PC-3 (cell line): ENCODE measurements around the gene USP1. TPM values are rescaled to one million over a fixed set of nuclear protein-coding genes. Genes with fewer than 3 reads are reported as not detected.
A peak's percentile ranks its signal among the peaks of the same experiment; 100 is the strongest.

Experiments used
- ATAC-seq: fragments of 200-7000 bp; cut with Tn5 transposase; 2 replicates; pipeline ENCODE4 v1.9.1; 2020; ENCODE audit warnings: mild to moderate bottlenecking, moderate library complexity
- BruUV-seq: library from RNA; stranded (reverse); fragments of 400-500 nt; replicated peaks from 2 replicates; lab custom pipeline; 2021; lab: Mats Ljungman, UMichigan
- CTCF ChIA-PET: fragments of 300-600 bp; sonication (Branson Sonifier 250); formaldehyde crosslinking; loops from one replicate; lab custom pipeline; 2022; ENCODE audit warnings: antibody characterized with exemption; lab: Charles Lee
- POLR2A ChIA-PET: fragments of 300-600 bp; sonication (Branson Sonifier 250); formaldehyde crosslinking; loops from one replicate; lab custom pipeline; 2022; ENCODE audit warnings: antibody characterized with exemption; ENCODE audit not compliant: unreplicated experiment; lab: Charles Lee
- DNase-seq: peaks from one replicate; pipeline ENCODE4 v3.0.0-alpha.2; 2015
- H2AFZ ChIP-seq: fragments of 300-600 bp; sonication (generic); 2 replicates; pipeline ENCODE4 v1.6.0; 2016; ENCODE audit warnings: antibody characterized with exemption, low read length
- H3F3A ChIP-seq: fragments of 300-600 bp; sonication (generic); one replicate; pipeline ENCODE4 v1.6.0; 2017; ENCODE audit warnings: antibody characterized with exemption, low read length, control low read depth, mild to moderate bottlenecking; ENCODE audit not compliant: unreplicated experiment
- H3K27ac ChIP-seq: fragments of 300-600 bp; sonication (generic); 2 replicates; pipeline ENCODE4 v1.5.1; 2016; ENCODE audit warnings: mild to moderate bottlenecking, low read length
- H3K27me3 ChIP-seq: fragments of 300-600 bp; sonication (generic); 2 replicates; pipeline ENCODE4 v1.6.1; 2016; ENCODE audit warnings: low read length, mixed read lengths
- H3K36me3 ChIP-seq: fragments of 300-600 bp; sonication (generic); 2 replicates; pipeline ENCODE4 v1.6.1; 2016; ENCODE audit warnings: low read depth, mixed run types, low read length, mixed read lengths
- H3K4me1 ChIP-seq: fragments of 300-600 bp; sonication (generic); 2 replicates; pipeline ENCODE4 v1.5.1; 2016; ENCODE audit warnings: low read length; ENCODE audit not compliant: insufficient read depth
- H3K4me2 ChIP-seq: fragments of 300-600 bp; sonication (generic); 2 replicates; pipeline ENCODE4 v1.6.0; 2016; ENCODE audit warnings: low read length
- H3K4me3 ChIP-seq: fragments of 300-600 bp; sonication (generic); 2 replicates; pipeline ENCODE4 v1.5.1; 2016; ENCODE audit warnings: mild to moderate bottlenecking, low read length, mixed read lengths
- H3K79me2 ChIP-seq: fragments of 300-600 bp; sonication (generic); 2 replicates; pipeline ENCODE4 v1.6.1; 2017; ENCODE audit warnings: low read length, mixed read lengths
- H3K9ac ChIP-seq: fragments of 300-600 bp; sonication (generic); 2 replicates; pipeline ENCODE4 v1.6.0; 2016; ENCODE audit warnings: mild to moderate bottlenecking, low read length
- H3K9me2 ChIP-seq: fragments of 300-600 bp; sonication (generic); replicated peaks from 2 replicates; pipeline ENCODE4 v1.6.1; 2016; ENCODE audit warnings: mixed run types, low read length, mixed read lengths
- H3K9me3 ChIP-seq: fragments of 300-600 bp; sonication (generic); 2 replicates; pipeline ENCODE4 v1.6.1; 2016; ENCODE audit warnings: low read length, mixed read lengths
- H4K20me1 ChIP-seq: fragments of 300-600 bp; sonication (generic); 2 replicates; pipeline ENCODE4 v1.6.1; 2016; ENCODE audit warnings: low read length, mixed read lengths
- EZH2 ChIP-seq: fragments of 300-600 bp; sonication (generic); IDR thresholded peaks from one replicate; pipeline ENCODE4 v1.6.1; 2017; ENCODE audit warnings: antibody characterized with exemption, mild to moderate bottlenecking, low read length; ENCODE audit not compliant: unreplicated experiment
- EZH2phosphoT487 ChIP-seq: fragments of 300-600 bp; sonication (generic); IDR thresholded peaks from 2 replicates; pipeline ENCODE4 v1.6.1; 2018; ENCODE audit warnings: mild to moderate bottlenecking, antibody characterized with exemption, low read length, borderline replicate concordance
- intact Hi-C: fragments of 100-400 bp; cut with micrococcal nuclease; formaldehyde crosslinking; loops from 2 replicates; pipeline ENCODE4 v1.9.0; 2023
- total RNA-seq: library from RNA; depleted of rRNA; stranded (reverse); fragments of >200 nt; gene quantifications from 2 replicates; pipeline ENCODE4 v1.2.3, GENCODE V29; 2014
- TF ChIP-seq, protein P1 (sequence below): fragments of 300-600 bp; sonication (generic); conservative IDR thresholded peaks from 2 replicates; pipeline ENCODE4 v1.5.1; 2017; ENCODE audit warnings: antibody characterized with exemption, low read depth, mild to moderate bottlenecking, low read length

Gene USP1
- total RNA-seq, 1 experiment from 2014 or later: 42.6 TPM

GRCh38 chr1:62448221-62448933 lies 11.5 kb downstream of the USP1 start:
- H3F3A ChIP-seq: no peaks in the 10 kb centered on the region
- ATAC-seq: no peak

GRCh38 chr1:62450301-62450700 lies 13.5 kb downstream of the USP1 start:
- H3F3A ChIP-seq: no peaks in the 10 kb centered on the region
- H3K9me3 ChIP-seq: no peaks in the 10 kb centered on the region
- TF ChIP-seq EZH2 (no peak), EZH2phosphoT487 (no peak)
- TF ChIP-seq, protein P1, sequence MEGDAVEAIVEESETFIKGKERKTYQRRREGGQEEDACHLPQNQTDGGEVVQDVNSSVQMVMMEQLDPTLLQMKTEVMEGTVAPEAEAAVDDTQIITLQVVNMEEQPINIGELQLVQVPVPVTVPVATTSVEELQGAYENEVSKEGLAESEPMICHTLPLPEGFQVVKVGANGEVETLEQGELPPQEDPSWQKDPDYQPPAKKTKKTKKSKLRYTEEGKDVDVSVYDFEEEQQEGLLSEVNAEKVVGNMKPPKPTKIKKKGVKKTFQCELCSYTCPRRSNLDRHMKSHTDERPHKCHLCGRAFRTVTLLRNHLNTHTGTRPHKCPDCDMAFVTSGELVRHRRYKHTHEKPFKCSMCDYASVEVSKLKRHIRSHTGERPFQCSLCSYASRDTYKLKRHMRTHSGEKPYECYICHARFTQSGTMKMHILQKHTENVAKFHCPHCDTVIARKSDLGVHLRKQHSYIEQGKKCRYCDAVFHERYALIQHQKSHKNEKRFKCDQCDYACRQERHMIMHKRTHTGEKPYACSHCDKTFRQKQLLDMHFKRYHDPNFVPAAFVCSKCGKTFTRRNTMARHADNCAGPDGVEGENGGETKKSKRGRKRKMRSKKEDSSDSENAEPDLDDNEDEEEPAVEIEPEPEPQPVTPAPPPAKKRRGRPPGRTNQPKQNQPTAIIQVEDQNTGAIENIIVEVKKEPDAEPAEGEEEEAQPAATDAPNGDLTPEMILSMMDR: no peak
- H3K4me1 ChIP-seq: peaks cover 6% of the 10 kb centered on the region; the same call in 1 of the 2 replicates
- BruUV-seq: no TSS peak
- ATAC-seq: no peak
- H3K9me2 ChIP-seq: no peaks in the 10 kb centered on the region
- intact Hi-C loops: no loop called here
- peaks cover 8% of the 10 kb centered on the region; the same call in 1 of the 2 replicates for H3K79me2 ChIP-seq
- H2AFZ ChIP-seq: no peak overlapping the region
- CTCF ChIA-PET: interaction anchor here (0.6 kb wide), 2 partner anchors 34 to 43 kb away, joined by 3 read pairs; no protein-coding TSS in a partner anchor
- no peak overlapping the region for H3K27ac ChIP-seq
- no peaks in the 10 kb centered on the region for H3K27me3 ChIP-seq
- H3K9ac ChIP-seq: no peak overlapping the region
- no peak for DNase-seq
- H3K4me2 ChIP-seq: no peak overlapping the region
- no peak overlapping the region for H3K4me3 ChIP-seq
- peaks cover 64% of the 10 kb centered on the region for H3K36me3 ChIP-seq
- POLR2A ChIA-PET: interaction anchor here (0.6 kb wide), 1 partner anchor 298 kb away, joined by 3 read pairs; no protein-coding TSS in a partner anchor
- H4K20me1 ChIP-seq: peaks cover 4% of the 10 kb centered on the region; the same call in 1 of the 2 replicates

More at GRCh38 chr1:62448221-62448933, 11.5 kb downstream of the USP1 start:
- peaks cover 7% of the 10 kb centered on the region; the same call in 1 of the 2 replicates for H4K20me1 ChIP-seq
- no peak for TF ChIP-seq EZH2
- no peak for TF ChIP-seq EZH2phosphoT487
- TF ChIP-seq, protein P1: no peak
- peaks cover 6% of the 10 kb centered on the region; the same call in 1 of the 2 replicates for H3K4me1 ChIP-seq
- CTCF ChIA-PET: no interaction called here
- no TSS peak for BruUV-seq
- peaks cover 66% of the 10 kb centered on the region for H3K36me3 ChIP-seq
- H3K9me2 ChIP-seq: no peaks in the 10 kb centered on the region
- no peaks in the 10 kb centered on the region for H3K9me3 ChIP-seq
- intact Hi-C loops: no loop called here
- H3K4me2 ChIP-seq: no peak overlapping the region
- POLR2A ChIA-PET: no interaction called here
- no peak overlapping the region for H3K4me3 ChIP-seq
- no peak for DNase-seq
- no peaks in the 10 kb centered on the region for H3K27me3 ChIP-seq
- no peak overlapping the region for H2AFZ ChIP-seq
- no peak overlapping the region for H3K9ac ChIP-seq
- peaks cover 26% of the 10 kb centered on the region for H3K79me2 ChIP-seq
- no peak overlapping the region for H3K27ac ChIP-seq

- Histone ChIP-seq H3K27me3 (no peaks in the 10 kb centered on the region), H3K4me1 (peaks cover 6% of the 10 kb centered on the region; the same call in 1 of the 2 replicates), H3K9ac (no peak overlapping the region), H3K9me2 (no peaks in the 10 kb centered on the region), H3K79me2 (no peaks in the 10 kb centered on the region), H3K36me3 (peaks cover 53% of the 10 kb centered on the region), H3K27ac (no peak overlapping the region), H3K4me3 (no peak overlapping the region), H4K20me1 (peaks cover 4% of the 10 kb centered on the region; the same call in 1 of the 2 replicates), H3K9me3 (no peaks in the 10 kb centered on the region), H3K4me2 (no peak overlapping the region), H2AFZ (no peak overlapping the region), H3F3A (no peaks in the 10 kb centered on the region)
- ATAC-seq: peak; percentile 31
- ChIA-PET CTCF (no interaction called here), POLR2A (no interaction called here)
- BruUV-seq: no TSS peak
- intact Hi-C loops: no loop called here
- TF ChIP-seq EZH2phosphoT487 (no peak), EZH2 (no peak)
- TF ChIP-seq, protein P1: no peak
- DNase-seq: peak; percentile 55
Observed at GRCh38 chr1:62452951-62453350, 16.1 kb downstream of the USP1 start.
